Activated T-helper 1 cell treated with Interleukin-2 at 50 U/mL for 16 hours (primary cell): Measurements from ENCODE around the gene BPTF.
"Not testable (repeated sequence)": the region's sequence is repeated elsewhere in the genome, so short reads cannot be mapped to it uniquely, and the experiment has no call there.

Source experiments
- DNase-seq: peaks from one replicate; pipeline ENCODE4 v3.0.0-alpha.2; 2020; ENCODE audit warnings: low read depth

BPTF gene

DNA sequence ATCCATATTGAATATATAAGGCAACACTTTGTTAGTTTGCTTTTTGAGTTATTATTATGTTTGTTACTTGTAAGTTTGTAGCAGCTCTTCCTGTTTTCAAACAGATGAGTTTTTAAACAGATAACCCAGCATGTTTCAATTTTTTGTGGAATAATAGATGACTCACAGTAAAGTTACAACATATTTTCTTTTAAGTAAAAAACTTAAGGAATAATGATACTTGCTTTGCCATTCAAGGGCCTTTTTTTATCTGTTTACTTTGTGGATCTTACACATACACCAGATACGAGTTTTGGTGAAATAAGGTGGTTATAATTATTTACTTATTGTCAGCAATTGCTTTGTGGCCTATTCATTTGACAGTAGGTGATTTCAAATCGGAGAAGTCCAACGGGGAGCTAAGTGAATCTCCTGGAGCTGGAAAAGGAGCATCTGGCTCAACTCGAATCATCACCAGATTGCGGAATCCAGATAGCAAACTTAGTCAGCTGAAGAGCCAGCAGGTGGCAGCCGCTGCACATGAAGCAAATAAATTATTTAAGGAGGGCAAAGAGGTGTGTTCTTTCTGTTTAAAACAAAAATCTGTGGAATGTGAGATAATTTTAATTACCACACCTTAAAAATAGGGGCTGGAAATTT, 66.3 kb downstream of the BPTF start:
- DNase-seq = no peak

DNA sequence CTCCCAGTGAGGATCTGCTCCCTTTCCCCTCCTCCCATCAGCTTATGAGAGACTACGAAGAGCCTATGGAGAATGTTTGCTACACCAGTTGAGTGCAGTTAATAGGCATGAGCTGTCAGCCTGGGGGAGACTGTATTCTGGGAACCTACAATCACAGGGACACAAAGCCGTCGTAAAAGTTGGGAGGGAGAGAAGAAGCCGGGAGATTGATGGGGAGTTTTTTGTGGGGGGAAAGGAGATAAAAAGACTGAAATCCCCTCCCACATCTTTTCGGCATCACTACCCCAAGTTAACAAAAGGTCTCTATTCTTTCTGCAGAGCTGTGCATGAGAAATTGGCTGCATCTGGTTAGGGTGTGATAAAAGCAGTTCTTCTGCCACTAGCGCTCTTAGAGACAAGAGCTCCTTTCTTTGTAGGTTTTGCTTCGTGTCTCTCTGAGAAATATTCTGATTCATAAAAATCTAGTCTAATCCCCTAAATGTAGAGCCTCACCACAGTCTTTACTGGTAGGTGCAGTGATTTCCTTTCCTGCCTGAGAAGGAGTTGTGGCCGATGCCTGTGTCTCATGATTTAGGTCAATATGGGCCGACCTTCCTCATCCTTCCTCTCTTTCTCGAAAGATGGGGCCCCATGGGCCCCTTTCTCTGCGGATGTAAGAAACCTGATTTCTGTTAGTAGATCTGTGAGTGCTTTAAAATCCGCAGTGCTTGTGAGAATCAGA, 77.4 kb downstream of the BPTF start:
- DNase-seq = no peak

DNA sequence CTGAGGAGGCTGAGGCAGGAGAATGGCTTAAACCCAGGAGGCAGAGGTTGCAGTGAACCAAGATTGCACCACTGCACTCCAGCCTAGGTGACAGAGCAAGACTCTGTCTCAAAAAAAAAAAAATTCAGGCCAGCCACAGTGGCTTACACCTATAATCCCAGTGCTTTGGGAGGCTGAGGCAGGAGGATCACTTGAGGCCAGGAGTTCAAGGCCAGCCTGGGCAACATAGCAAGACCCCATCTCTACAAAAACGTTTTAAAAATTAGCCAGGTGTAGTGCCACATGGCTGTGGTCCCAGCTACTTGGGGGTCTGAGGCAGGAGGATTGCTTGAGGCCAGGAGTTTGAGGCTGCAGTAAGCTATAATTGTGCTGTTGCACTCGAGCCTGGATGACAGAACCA, 80.0 kb downstream of the BPTF start:
- DNase-seq = not testable (repeated sequence)

DNA sequence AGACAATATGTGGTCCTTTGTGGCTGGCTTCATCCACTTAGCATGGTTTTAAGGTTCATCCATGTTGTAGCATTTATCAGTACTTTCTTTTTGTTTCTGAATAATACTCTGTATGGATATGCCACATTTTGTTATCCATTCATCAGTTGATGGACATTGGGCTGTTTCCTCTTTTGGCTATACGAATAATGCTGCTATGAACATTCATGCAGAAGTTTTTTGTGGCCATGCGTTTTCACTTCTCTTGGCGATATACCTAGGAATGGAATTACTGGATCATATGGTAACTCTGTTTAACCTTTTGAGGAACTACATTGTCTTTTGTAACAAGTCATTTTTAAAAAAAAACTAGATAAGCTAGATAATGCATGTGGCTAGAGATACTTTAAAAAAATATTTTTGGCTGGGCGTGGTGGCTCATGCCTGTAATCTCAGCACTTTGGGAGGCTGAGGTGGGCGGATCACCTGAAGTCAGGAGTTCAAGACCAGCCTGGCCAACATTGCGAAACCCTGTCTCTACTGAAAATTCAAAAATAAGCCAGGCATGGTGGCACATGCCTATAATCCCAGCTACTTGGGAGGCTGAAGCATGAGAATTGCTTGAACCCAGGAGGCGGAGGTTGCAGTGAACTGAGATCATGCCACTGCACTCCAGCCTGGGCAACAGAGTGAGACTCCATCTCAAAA, 85.0 kb downstream of the BPTF start:
- not testable (repeated sequence) for DNase-seq

DNA sequence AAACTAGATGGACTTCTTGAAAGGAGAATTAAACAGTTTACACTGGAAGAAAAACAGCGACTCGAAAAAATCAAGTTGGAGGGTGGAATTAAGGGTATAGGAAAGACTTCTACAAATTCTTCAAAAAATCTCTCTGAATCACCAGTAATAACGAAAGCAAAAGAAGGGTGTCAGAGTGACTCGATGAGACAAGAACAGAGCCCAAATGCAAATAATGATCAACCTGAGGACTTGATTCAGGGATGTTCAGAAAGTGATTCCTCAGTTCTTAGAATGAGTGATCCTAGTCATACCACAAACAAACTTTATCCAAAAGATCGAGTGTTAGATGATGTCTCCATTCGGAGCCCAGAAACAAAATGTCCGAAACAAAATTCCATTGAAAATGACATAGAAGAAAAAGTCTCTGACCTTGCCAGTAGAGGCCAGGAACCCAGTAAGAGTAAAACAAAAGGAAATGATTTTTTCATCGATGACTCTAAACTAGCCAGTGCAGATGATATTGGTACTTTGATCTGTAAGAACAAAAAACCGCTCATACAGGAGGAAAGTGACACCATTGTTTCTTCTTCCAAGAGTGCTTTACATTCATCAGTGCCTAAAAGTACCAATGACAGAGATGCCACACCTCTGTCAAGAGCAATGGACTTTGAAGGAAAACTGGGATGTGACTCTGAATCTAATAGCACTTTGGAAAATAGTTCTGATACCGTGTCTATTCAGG, 85.9 kb downstream of the BPTF start:
- DNase-seq = no peak

DNA sequence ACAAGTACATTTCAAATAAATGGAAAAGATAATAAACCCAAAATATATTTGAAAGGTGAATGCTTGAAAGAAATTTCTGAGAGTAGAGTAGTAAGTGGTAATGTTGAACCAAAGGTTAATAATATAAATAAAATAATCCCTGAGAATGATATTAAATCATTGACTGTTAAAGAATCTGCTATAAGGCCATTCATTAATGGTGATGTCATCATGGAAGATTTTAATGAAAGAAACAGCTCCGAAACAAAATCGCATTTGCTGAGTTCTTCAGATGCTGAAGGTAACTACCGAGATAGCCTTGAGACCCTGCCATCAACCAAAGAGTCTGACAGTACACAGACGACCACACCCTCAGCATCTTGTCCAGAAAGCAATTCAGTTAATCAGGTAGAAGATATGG, 86.8 kb downstream of the BPTF start:
- DNase-seq = no peak

DNA sequence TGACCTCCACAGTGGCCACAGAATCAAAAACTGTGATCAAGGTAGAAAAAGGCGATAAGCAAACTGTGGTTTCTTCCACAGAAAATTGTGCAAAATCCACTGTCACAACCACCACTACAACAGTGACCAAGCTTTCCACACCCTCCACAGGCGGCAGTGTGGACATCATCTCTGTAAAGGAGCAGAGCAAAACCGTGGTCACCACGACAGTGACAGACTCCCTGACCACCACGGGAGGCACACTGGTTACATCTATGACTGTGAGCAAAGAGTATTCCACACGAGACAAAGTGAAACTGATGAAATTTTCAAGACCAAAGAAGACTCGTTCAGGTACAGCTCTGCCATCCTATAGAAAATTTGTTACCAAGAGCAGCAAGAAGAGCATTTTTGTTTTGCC, 87.4 kb downstream of the BPTF start:
- no peak for DNase-seq

DNA sequence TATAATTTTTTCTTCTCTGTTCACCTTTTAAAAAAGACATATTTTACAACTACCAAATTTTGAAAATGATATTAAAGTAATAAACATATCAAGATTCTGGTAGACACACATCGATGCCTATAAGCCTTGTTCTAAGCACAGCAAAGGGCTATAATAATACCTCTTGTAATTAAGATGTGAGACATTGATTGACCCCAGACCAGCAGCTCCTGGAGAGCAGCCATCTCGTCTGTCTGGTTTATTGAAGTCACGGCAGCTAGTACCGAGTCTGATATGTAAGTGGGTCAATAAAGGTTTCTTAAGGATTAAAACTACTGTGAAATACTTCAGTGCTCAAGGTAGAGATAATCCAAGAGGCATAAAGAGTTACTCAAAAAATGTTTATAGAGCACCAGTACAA, 94.9 kb downstream of the BPTF start:
- DNase-seq = no peak

DNA sequence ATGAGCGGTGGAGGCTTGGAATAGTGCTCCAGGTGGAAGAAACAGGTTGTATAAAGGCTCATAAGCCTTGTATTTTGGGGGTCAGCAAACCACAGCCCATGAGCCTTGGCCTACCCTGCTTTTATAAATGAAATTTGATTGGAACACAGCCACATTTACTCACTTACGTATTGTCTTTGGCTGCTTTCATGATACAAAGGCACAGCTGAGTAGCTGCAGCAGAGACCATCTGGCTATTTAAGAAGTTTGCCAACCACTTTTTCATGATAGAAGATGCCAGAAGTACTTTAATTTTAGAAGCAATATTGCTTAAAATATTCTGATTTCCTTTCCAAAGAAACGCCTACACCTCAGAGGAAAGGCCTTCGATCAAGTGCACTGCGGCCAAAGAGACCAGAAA, 97.2 kb downstream of the BPTF start:
- DNase-seq = no peak

DNA sequence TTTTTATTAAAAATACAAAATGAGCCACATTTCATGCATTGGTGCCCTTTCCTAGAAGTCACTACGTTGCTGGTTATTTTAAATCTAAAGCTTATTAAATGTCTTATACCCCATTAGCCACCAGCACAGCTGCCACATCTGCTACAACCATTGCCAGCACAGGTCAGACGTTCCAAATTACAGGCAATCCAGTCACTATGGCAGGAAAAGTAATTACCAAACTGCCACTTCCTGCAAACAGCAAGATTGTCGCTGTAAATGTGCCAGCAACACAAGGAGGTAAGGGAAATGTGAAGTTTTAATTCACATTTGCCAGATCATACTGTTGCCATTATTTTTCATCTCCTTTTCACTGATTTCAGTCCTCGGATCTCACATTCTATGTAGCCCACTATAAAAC, 103.5 kb downstream of the BPTF start:
- not testable (repeated sequence) for DNase-seq

DNA sequence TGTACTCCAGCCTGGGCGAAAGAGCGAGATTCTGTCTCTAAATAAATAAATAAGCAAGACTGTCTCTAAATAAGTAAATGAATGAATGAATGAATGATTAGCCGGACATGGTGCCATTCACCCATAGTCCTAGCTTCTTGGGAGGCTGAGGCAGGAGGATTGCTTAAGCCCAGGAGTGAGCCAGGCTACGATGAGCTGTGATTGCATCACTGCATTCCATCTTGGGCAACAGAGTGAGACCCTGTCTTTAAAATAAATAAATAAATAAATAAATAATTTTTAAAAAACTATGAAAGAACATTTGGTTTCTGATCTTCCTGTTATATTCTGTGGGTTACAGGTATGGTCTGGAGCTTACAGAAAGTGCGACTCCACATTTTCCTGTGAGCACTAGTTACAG, 105.9 kb downstream of the BPTF start:
- DNase-seq = no peak

DNA sequence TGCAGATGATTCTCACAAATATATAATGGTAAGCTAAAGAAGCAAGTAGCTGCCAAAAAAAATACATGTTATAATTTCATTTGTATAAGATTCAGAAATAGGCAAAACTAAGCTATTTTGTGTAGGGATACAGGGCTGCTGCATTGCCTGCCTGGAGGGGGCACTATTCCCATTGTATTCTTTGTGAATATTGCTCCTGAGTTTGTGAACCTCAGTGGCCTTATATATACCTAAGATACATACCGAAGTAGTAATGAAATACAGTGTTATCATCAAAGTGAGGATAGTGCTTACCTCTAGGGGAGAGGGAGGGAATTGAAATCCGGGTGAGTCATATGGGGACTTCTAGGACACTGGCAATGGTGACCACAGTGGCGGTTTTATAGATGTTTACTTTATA, 117.5 kb downstream of the BPTF start:
- DNase-seq = no peak

DNA sequence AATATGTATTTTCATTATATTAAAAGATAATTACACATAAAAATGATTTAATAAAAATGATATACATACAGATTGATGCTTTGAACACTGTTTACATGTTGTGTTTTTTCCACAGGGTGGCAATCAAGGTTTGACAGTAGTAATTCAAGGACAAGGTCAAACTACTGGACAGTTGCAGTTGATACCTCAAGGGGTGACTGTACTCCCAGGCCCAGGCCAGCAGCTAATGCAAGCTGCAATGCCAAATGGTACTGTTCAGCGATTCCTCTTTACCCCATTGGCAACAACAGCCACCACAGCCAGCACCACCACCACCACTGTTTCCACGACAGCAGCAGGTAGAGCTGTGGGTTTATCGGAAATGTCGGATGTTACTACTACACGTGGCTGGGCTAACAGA, 118.7 kb downstream of the BPTF start:
- no peak for DNase-seq

DNA sequence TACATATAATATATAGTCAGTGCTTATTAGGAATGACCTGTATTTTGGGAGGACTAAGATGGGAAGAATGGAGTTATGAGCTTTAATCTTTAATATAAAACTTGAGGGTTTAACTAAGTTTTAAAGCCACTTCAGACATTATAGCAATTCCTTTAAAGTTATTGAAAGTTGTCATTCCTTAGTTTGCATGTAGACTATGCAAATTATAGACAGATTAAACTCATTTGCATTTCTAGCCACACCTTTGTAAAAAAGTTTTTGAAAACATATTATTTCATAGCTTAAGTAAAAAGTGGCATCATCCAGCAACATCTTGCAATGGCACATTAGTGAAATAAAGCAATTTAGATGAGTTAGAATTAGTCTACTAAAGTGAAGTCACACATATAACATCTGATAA, 121.2 kb downstream of the BPTF start:
- DNase-seq = no peak

DNA sequence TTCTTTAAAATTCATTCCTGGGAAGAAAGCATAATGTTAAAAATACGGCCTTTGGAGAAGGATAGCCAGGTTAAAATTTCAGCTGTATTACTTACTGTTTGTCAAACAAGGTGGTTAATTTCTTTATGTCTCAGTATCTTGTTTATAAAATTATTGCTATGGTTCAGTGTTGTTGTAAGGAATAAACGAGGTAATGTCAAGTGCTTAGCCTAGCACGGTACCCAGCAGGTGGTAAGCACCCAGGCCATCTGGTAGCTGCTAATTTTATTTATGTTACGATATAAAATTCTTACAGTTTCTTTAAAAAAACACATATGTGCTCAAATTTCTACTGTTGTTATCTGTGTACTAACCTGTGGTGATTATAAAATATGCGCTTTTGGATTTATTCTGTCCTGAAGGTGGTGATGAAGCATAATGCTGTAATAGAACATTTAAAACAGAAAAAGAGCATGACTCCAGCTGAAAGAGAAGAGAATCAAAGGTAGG, 122.1 kb downstream of the BPTF start:
- no peak for DNase-seq

DNA sequence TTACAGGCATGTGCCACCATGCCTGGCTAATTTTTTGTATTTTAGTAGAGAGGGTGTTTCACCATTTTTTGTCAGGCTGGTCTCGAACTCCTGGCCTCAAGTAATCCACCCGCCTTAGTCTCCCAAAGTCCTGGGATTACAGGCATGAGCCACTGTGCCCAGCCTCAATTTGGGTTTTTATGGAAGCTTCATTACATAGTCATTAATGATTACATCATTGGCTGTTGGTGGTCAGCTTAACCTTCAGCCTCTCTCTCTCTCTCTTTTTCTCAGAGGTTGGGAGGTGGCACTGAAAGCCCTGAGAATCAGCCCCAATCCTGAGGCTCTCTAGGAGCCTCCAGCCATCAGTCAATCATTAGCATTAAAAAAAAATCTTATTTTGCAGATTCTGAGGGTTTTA, 125.6 kb downstream of the BPTF start:
- no peak for DNase-seq

DNA sequence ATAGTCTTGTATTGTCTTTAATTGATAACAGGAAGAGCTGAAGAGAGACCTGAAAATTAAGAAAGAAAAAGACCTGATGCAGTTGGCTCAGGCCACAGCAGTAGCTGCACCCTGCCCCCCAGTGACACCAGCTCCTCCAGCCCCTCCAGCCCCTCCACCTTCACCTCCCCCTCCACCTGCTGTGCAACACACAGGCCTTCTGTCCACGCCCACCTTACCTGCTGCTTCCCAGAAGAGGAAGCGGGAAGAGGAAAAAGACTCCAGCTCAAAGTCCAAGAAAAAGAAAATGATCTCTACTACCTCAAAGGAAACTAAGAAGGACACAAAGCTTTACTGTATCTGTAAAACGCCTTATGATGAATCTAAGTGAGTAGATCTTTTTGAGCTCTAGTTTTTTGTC, 134.2 kb downstream of the BPTF start:
- DNase-seq = no peak

DNA sequence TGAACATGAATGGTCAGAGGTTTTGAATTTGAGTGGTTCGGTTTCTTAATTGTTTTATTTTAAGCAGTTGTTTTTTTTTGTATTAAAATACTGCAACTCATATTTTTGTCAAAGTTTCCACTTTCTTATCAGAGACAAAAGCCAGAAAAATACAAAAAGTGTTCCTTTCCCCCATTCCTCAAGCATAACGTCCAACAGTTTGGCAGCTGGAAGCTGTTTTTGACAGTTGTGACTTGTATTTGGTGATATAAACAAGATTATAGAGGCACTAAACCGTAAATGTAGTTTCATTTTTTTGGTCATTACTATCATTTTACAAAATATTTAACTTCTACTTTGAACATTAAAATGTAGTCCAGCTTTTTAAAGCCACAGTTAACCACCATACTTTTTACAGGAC, 135.0 kb downstream of the BPTF start:
- DNase-seq = not testable (repeated sequence)

DNA sequence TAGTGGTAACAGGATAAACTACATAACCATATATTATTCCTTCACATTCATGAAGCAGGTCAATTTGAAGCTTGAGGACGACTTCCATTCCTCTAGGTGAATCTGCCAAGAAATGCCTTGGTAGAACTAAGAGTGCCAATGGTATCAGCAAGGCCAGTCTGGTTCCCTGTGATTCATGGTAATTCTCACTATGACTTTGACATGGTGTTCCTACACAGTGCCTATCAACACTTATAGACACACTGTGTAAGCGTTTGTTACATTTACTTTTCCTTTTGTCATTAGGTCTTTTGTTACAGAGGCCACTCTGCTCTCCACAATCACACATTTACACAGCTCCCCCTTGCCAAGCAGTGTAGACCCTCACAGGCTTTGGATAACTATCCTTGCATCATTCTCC, 136.9 kb downstream of the BPTF start:
- not testable (repeated sequence) for DNase-seq

DNA sequence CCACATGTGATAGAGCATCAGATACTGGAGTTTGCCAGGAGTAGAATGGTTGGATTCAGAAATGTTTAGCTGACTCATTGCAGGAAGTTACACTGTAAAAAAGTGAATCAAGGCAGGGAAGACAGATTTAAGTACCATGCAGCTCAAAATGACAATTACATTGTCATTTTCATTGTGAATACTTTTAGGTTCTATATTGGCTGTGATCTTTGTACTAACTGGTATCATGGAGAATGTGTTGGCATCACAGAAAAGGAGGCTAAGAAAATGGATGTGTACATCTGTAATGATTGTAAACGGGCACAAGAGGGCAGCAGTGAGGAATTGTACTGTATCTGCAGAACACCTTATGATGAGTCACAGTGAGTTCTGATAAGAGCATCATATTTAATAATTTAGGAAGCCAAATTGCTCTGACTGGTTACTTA, 137.9 kb downstream of the BPTF start:
- peak; percentile 33 for DNase-seq

DNA sequence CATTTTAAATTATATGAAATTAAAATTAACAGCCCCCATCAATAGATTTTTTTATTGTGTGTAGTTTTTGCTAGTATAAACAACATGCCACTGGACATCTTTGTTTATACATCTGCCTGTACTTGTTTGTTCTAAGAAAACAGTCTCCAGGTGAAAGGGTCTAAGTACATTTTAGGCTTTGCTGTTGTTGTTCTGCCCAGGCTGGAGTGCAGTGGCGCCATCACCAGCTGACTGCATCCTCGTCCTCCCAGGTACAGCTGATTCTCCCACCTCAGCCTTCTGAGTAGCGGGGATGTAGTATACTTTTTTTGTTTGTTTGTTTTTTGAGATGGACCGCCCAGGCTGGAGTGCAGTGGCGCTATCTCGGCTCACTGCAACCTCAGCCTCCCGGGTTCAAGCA, 145.5 kb downstream of the BPTF start:
- no peak for DNase-seq

DNA sequence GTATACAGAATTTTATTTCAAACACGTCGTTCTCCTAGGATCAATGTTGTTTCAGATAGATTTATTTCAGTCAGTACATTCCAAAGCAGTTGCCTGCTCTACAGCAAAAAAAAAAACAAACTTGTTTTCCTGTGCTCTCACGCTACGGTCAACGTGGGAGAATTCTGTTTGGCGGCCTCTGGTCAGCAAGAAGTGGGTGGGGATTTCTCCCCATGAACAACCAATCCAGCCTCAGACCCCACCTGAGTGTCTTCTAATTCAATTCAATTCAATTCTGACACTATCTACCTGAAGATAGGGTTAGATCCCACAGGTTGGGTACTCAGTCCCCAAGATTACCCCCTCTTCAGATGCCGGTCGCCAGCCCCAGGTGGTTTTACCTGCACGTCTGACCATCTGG, 148.9 kb downstream of the BPTF start:
- no peak for DNase-seq
